Measurements from ENCODE around the gene SLIT1. TPM values are rescaled to one million over a fixed set of nuclear protein-coding genes. Genes with fewer than 3 reads are reported as not detected.

The SLIT1 gene
- total and polyA plus RNA-seq, 2 of the 8 experiments (the other 6 are each of a cell fraction or from before 2014, with no cell fraction given) = 0.70 to 0.88 TPM

DNA sequence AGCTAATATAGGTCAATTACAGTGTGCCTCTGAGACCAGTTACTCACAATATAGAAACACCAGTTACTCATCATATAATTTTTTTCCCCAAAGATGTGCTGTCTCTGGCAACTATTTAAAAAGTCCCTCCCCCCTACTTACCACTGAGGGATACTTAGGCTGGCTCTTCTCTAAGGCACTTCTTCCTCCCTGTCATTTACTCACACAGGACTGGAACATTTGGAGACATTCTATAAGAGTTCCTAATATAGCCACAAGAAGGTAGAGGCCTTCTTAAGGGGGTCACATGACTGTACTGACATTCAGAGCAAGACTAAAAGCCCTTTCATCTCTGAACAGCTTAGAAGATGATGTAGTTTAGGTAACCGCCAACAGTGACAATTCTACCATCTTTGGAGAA lies 44.4 kb upstream of the SLIT1 start:
- Histone ChIP-seq H3K9me3 (ENCODE audit: insufficient read depth in 2 of 2, low read depth in 1 of 2, low read length in 1 of 2) (no peaks in the 10 kb centered on the region), H3K27ac (ENCODE audit: low read depth, low read length) (no peak overlapping the region), H4K5ac (ENCODE audit: insufficient read length, low read depth, low read length) (no peak overlapping the region), H2BK12ac (ENCODE audit: low read depth, low read length) (no peak overlapping the region), H3K14ac (ENCODE audit: insufficient read length) (no peak overlapping the region), H2AFZ (ENCODE audit: low read length) (no peak overlapping the region), H3K23ac (ENCODE audit: insufficient read length) (no peak overlapping the region), H3K9ac (replicated peaks in 1 of 4; ENCODE audit: extremely low read depth in 1 of 4, low read depth in 3 of 4, low read length in 3 of 4) (no peak overlapping the region), H2BK20ac (ENCODE audit: low read length) (no peak overlapping the region), H3K36me3 (ENCODE audit: control insufficient read depth in 2 of 4, insufficient read depth in 4 of 4, low read length in 3 of 4) (peaks cover 3 to 15% (median 6%) of the 10 kb centered on the region in 4 experiments; a peak in 4 of 8 replicates), H3K18ac (ENCODE audit: extremely low read depth, low read length) (no peak overlapping the region), H2BK15ac (ENCODE audit: low read length) (no peak overlapping the region), H3K56ac (replicated peaks; ENCODE audit: insufficient read length, low read depth, low read length) (no peak overlapping the region), H3K23me2 (ENCODE audit: low read depth, low read length) (no peaks in the 10 kb centered on the region), H3K4me2 (ENCODE audit: insufficient read depth in 1 of 2, low read depth in 2 of 2, low read length in 2 of 2) (no peak overlapping the region), H3K79me1 (ENCODE audit: low read depth, low read length) (no peaks in the 10 kb centered on the region; the same call in 1 of the 2 replicates), H2AK5ac (ENCODE audit: low read depth, low read length) (no peak overlapping the region), H2BK5ac (ENCODE audit: low read depth, low read length) (no peak overlapping the region), H3K79me2 (ENCODE audit: control insufficient read depth in 1 of 2, insufficient read depth in 2 of 2, low read length in 2 of 2) (no peaks in the 10 kb centered on the region), H4K8ac (ENCODE audit: extremely low read depth, insufficient read depth, low read length) (no peak overlapping the region), H4K20me1 (replicated peaks in 1 of 2; ENCODE audit: control insufficient read depth in 1 of 2, insufficient read depth in 2 of 2, low read length in 2 of 2) (peaks cover 0 to 2% of the 10 kb centered on the region in 2 experiments), H3K27me3 (replicated peaks in 1 of 4; ENCODE audit: control insufficient read depth in 3 of 4, extremely low read depth in 1 of 4, insufficient read depth in 3 of 4, low read length in 3 of 4) (no peaks in the 10 kb centered on the region), H3K4me1 (replicated peaks in 1 of 4; ENCODE audit: control insufficient read depth in 3 of 4, insufficient read depth in 4 of 4, low read length in 3 of 4) (no peaks in the 10 kb centered on the region), H3K4me3 (ENCODE audit: extremely low read depth in 1 of 4, insufficient read depth in 2 of 4, low read depth in 3 of 4, low read length in 4 of 4) (no peak overlapping the region), H2BK120ac (replicated peaks; ENCODE audit: low read depth, low read length) (no peak overlapping the region), H4K91ac (replicated peaks; ENCODE audit: insufficient read length, low read length) (no peak overlapping the region), H3K4ac (replicated peaks; ENCODE audit: insufficient read length, low read depth, low read length) (no peak overlapping the region)
- FAIRE-seq (no peak), DNase-seq (ENCODE audit: low read depth in 1 of 2, low spot score in 2 of 2) (no peak)
- TF ChIP-seq RAD21 (IDR thresholded peaks at IDR 0.05 in 1 of 2, conservative IDR thresholded peaks at IDR 0.05 in 1 of 2; ENCODE audit: low read depth in 2 of 2, low read length in 2 of 2) (no peak), ATF2 (IDR thresholded peaks at IDR 0.05; ENCODE audit: low read length) (no peak), BACH1 (IDR thresholded peaks at IDR 0.05; ENCODE audit: low read length) (no peak), KDM5A (IDR thresholded peaks at IDR 0.05; ENCODE audit: low read length) (no peak), HDAC2 (IDR thresholded peaks at IDR 0.05; ENCODE audit: borderline replicate concordance in 1 of 2, low read depth in 2 of 2, low read length in 2 of 2) (no peak), EGR1 (IDR thresholded peaks at IDR 0.05; ENCODE audit: borderline replicate concordance, low read depth, low read length) (no peak), PHF8 (conservative IDR thresholded peaks at IDR 0.05; ENCODE audit: low read depth, low read length) (no peak), TAF7 (optimal IDR thresholded peaks at IDR 0.05; ENCODE audit: borderline replicate concordance, low read depth, low read length) (no peak), YY1 (IDR thresholded peaks at IDR 0.05; ENCODE audit: low read depth, low read length) (no peak)
- CTCF ChIA-PET (ENCODE audit: partially characterized antibody) = interaction anchor here (0.6 to 44.6 kb wide), 4 partner anchors 17 to 146 kb away, joined by 3 to 1348 read pairs (median 4); no protein-coding TSS in a partner anchor
- POLR2A ChIA-PET (ENCODE audit: partially characterized antibody) = no interaction called here
- 97% methylated on average over 1 of the region's 1 CpG; no CpG with 5 or more reads in 1 of the 2 experiments for WGBS, 2 experiments (ENCODE audit: extremely low coverage in 1 of 2, insufficient coverage in 1 of 2, insufficient read length in 1 of 2, insufficient replicate concordance in 2 of 2, low coverage in 1 of 2, low lambda C conversion rate in 2 of 2, missing lambda C conversion rate in 1 of 2)

Measured in H1 (cell line).